ENCODE measurements around the gene PTGDR2. TPM values are rescaled to one million over a fixed set of nuclear protein-coding genes. Genes with fewer than 3 reads are reported as not detected.

The PTGDR2 gene
- total and polyA plus RNA-seq, 4 donors, result 0.13 to 0.23 (median 0.17) TPM

DNA sequence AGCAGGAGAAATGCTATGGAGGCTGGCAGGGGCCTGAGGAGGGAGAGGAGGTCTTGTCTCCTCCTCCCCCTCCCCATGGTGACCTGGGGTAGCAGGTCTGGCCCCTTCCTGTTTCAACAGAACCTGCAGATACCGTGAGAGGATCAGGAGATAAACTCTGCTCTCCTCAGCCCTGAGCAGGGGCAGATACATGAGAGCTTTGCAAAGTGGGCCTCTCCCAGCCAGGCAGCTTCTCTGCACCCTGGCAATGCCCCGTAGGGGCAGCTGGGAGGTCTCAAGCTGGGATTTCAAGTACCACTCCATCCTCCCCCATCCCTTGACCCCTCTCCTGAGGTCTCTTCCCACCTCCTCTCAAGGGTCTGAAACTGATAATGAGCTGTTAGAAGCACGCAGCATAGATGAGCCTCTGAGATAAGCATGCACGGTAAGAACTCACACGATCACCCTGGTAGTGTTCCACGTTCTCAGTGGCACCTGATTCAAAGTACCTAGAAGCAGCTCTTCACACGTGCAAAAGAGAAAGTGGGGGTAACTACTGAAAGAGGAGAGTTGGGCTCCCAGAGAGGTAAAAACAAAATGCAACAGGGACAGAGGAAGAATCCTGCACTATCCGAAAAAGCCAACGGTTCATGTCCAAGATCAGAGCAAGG lies 18.8 kb downstream of the PTGDR2 start:
- Histone ChIP-seq H3K9ac (ENCODE audit: insufficient read depth in 1 of 2, low read length in 2 of 2) (no peak overlapping the region), H3K4me3 (no peak overlapping the region), H3K27me3 (ENCODE audit: control insufficient read depth in 3 of 3, insufficient read depth in 3 of 3, low read length in 2 of 3) (peaks cover 0 to 14% (median 0%) of the 10 kb centered on the region in 3 donors), H3K9me3 (ENCODE audit: control insufficient read depth in 4 of 4, insufficient read depth in 3 of 4, low read length in 3 of 4) (no peaks in the 10 kb centered on the region), H3K4me1 (ENCODE audit: control insufficient read depth in 5 of 5, insufficient read depth in 5 of 5, low read length in 5 of 5) (peaks cover 4 to 12% (median 7%) of the 10 kb centered on the region in 5 donors), H3K27ac (ENCODE audit: low read depth in 1 of 2, low read length in 1 of 2) (no peak overlapping the region), H3K36me3 (ENCODE audit: control insufficient read depth in 4 of 4, insufficient read depth in 4 of 4, low read length in 4 of 4) (no peaks in the 10 kb centered on the region)
- no peak for DNase-seq
- TF ChIP-seq, protein P1, sequence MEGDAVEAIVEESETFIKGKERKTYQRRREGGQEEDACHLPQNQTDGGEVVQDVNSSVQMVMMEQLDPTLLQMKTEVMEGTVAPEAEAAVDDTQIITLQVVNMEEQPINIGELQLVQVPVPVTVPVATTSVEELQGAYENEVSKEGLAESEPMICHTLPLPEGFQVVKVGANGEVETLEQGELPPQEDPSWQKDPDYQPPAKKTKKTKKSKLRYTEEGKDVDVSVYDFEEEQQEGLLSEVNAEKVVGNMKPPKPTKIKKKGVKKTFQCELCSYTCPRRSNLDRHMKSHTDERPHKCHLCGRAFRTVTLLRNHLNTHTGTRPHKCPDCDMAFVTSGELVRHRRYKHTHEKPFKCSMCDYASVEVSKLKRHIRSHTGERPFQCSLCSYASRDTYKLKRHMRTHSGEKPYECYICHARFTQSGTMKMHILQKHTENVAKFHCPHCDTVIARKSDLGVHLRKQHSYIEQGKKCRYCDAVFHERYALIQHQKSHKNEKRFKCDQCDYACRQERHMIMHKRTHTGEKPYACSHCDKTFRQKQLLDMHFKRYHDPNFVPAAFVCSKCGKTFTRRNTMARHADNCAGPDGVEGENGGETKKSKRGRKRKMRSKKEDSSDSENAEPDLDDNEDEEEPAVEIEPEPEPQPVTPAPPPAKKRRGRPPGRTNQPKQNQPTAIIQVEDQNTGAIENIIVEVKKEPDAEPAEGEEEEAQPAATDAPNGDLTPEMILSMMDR (IDR thresholded peaks at IDR 0.05; ENCODE audit: control extremely low read depth, extremely low read depth), result no peak
- WGBS, 2 donors, result 61 to 68% methylated on average over 9 of the region's 9 CpGs
- ATAC-seq (ENCODE audit: insufficient read depth, low FRiP score), result no peak

DNA sequence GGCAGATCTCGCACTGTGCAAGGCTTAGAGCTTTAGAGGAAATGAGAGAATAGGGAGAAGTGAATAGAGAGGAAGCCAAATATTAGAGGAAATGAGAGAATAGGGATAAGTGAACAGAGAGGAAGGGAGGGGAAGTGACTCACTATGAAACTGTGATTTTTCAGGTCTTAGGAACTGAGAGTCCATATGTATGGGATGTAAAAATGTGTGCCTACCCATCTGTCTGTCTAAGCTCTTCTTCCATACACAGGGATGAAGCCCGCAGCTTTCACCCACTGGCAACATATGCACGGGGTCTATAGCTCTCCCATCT lies 20.3 kb downstream of the PTGDR2 start:
- WGBS, 2 donors, result 74% methylated on average over 3 of the region's 3 CpGs
- no peaks in the 10 kb centered on the region for H3K9me3 ChIP-seq (ENCODE audit: control insufficient read depth in 4 of 4, insufficient read depth in 3 of 4, low read length in 3 of 4)
- no peak for DNase-seq
- no peak overlapping the region for H3K27ac ChIP-seq (ENCODE audit: low read depth in 1 of 2, low read length in 1 of 2)
- no peak overlapping the region for H3K4me3 ChIP-seq
- H3K4me1 ChIP-seq (ENCODE audit: control insufficient read depth in 5 of 5, insufficient read depth in 5 of 5, low read length in 5 of 5), result no peaks in the 10 kb centered on the region
- H3K27me3 ChIP-seq (ENCODE audit: control insufficient read depth in 3 of 3, insufficient read depth in 3 of 3, low read length in 2 of 3), result peaks cover 0 to 14% (median 0%) of the 10 kb centered on the region in 3 donors
- TF ChIP-seq, protein P1 (IDR thresholded peaks at IDR 0.05; ENCODE audit: control extremely low read depth, extremely low read depth), result no peak
- no peaks in the 10 kb centered on the region for H3K36me3 ChIP-seq (ENCODE audit: control insufficient read depth in 4 of 4, insufficient read depth in 4 of 4, low read length in 4 of 4)
- ATAC-seq (ENCODE audit: insufficient read depth, low FRiP score), result peak; percentile 22
- H3K9ac ChIP-seq (ENCODE audit: insufficient read depth in 1 of 2, low read length in 2 of 2), result no peak overlapping the region

DNA sequence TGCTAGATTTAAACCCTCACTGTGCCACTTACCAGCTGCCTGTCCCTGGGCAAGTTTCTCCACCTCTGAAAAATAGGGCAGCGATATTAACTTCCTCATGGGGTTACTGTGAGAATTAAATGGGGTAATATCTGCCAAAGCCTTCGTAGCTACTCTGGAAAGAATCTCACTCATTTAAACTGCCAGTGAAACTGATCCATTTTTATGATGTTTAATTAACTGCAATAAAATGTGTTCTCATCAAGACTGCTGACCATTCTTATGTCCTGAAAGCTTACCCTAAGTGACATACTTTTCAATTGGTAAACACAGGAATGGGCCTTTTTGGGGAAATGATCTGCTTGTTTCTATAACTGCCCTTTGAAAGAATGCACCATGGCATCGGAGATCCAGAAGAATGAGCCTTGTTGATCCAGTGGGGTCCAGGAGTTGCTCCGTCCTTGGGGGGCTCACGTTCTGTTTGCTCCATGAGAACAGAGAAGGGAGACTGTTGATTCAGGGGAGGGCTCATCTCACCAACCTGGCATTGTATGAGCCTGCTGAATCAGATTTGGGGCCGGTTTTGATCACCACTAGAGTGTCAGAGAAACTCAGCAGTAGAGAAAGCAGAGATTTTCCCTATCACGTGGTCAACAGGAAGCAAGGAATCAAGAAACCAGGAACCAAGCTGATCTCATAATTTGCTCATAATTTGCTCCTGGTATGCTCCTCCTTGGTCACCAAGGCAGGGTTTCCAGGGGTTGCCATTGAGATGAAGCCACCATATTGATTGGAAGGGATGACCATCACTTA lies 20.8 kb downstream of the PTGDR2 start:
- DNase-seq (no peak), ATAC-seq (ENCODE audit: insufficient read depth, low FRiP score) (no peak)
- Histone ChIP-seq H3K36me3 (ENCODE audit: control insufficient read depth in 4 of 4, insufficient read depth in 4 of 4, low read length in 4 of 4) (no peaks in the 10 kb centered on the region), H3K4me3 (no peak overlapping the region), H3K4me1 (ENCODE audit: control insufficient read depth in 5 of 5, insufficient read depth in 5 of 5, low read length in 5 of 5) (no peaks in the 10 kb centered on the region), H3K9ac (ENCODE audit: insufficient read depth in 1 of 2, low read length in 2 of 2) (no peak overlapping the region), H3K27ac (ENCODE audit: low read depth in 1 of 2, low read length in 1 of 2) (no peak overlapping the region), H3K9me3 (ENCODE audit: control insufficient read depth in 4 of 4, insufficient read depth in 3 of 4, low read length in 3 of 4) (no peaks in the 10 kb centered on the region), H3K27me3 (ENCODE audit: control insufficient read depth in 3 of 3, insufficient read depth in 3 of 3, low read length in 2 of 3) (peaks cover 0 to 14% (median 0%) of the 10 kb centered on the region in 3 donors)
- WGBS, 2 donors, result 56 to 61% methylated on average over 7 of the region's 7 CpGs
- TF ChIP-seq, protein P1 (IDR thresholded peaks at IDR 0.05; ENCODE audit: control extremely low read depth, extremely low read depth), result no peak
